Measurements from ENCODE around the gene DESI2.
"Not testable (repeated sequence)": the region's sequence is repeated elsewhere in the genome, so short reads cannot be mapped to it uniquely, and the experiment has no call there.

Gene DESI2

DNA sequence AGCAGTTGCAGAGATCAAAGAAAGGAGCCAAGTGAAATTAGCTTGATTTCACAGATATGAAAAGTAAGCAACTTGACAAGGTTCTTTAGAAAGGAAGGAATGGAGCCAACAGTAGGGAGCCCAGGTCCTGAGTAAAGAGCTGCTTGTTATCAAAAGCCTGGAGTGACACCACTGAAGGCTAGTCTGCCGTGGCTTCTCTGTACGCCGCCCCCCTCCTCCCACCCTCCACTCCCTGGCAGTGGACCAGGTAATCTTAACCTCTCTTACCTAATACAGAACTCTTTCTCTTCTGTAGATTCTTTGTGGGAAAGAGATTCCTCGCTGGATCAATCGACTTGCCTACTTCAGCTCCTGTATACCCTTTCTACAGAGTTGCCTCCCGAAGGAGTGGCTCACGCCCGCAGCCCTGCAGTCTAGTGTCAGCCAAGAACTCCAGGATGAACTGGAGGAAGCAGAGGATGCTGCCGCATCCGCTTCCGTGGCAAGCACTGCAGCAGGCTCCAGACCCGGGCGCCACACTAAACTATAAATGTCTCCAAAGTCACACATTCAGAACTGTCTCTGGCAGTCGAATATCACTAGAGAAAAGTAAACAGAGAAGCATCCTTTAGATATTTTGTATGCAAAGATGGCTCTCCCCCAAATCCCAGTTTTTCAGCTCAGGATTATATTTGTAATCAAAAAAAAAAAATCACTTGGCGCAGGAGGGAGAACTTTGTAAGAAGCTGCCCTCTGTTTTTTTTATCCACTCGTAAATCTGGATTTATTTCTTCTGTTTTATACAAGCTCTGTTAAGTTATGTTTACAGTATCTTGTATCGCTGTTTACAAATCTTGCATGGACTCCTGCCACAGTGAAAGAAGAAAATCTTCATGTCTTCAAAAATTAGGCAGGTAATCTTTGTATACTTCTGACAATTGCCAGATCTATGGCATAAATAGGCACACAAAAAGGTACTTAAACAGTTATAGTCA, 52.6 kb downstream of the DESI2 start:
- no peak for DNase-seq (ENCODE audit: low read depth)

DNA sequence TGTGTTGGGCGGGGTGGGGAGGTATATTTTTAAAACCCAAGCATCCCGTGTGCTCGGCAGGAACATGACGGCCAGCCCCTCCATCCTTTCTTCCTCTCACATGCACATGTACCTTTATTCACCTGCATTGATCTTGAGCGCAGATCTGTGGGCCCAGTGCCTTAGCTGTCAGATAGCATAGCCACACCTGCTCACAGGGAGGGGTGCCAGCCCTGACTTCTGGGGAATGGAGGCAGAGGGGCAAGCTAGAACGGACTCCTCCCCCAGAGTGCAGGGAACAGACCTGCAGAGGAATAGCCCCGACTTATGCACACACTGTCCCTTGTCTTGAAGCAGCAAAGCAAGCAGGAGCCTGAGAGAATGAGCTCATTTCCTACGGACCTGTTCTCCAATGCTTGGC, 56.1 kb downstream of the DESI2 start:
- DNase-seq (ENCODE audit: low read depth) = no peak

DNA sequence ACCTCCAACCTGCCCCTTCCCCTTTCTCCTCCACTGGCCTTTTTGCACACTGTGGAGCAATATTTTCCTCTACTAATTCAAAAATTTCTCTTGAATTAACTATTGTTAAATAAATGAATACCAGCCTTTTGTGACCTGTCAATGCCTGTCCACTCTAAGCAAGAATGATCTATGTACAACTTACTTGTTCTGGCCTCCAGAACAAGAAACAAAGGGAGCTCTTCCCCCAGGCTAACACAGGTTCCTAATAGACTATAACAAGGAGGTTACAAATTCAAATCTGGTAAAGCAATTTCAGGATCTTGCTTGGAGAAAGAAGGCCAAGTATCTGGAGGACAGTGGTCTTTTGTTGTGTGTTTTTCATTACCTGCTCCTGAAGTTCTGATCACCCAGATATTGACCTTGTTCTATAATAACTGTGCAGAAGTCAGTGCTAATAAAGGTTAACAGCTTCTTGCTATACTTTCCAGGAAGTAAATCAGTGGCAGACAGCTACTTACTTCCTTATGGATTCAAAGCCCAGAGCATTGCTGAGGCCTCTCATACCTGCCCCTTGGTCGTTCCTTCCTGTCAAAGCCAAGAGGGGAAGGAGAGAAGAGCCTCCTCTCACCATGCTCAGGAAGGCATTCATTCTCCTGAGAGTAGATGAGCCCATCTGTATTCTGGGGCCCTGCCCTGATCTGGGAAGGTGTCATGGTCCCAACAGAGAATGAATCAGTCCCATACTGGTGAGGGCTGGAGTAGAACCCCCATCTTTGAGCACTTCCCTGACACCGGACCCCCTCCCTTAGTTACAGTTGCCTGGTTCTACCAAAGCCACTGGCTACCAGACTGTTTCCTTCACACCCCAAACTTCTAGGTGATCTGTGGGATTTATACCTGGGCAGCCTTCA, 56.8 kb downstream of the DESI2 start:
- DNase-seq (ENCODE audit: low read depth) = no peak

DNA sequence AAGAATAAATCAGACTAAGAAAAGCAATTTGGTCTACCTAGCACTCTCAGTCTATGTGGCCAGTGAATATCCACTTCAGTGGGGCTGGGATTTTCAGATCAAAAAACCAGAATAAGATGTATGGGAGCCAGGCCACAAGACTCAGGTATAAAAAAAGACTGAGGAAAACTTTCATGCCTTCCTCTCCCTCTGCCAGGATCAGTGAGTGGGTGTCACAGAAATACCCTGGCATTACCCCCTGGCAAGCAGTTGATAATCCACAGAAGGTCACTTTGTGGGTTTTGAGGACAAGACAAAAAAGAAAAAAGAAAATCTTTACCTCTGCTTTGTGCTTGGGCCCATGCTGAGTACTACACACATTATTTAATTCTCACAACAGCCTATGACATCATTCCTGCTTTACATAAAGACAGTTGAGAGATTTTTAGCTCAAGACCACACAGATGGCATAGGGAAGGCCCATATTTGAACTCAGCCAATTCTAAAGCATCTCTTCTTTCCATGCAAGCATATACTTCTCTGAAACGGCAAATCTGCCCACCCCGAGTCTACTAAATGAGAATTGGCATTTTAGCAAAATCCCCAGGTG, 57.6 kb downstream of the DESI2 start:
- no peak for DNase-seq (ENCODE audit: low read depth)

GRCh38 chr1:244712669-244713068, 59.7 kb downstream of the DESI2 start:
- DNase-seq (ENCODE audit: low read depth) = no peak

DNA sequence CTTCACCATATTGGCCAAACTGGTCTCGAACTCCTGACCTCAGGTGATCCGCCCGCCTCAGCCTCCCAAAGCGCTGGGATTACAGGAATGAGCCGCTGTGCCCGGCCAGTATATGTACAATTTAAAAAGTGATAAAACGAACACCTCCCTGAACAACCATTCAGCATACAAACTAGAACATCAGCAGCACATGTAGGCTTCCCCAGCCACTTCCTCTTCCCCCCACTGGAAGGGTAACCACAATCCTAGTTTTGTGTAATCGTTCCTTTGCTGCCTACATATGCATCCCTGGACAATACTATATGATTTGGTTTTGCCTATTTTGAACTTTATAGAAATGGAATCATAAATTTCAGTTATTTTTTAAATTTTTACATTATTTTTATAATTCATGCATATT, 60.4 kb downstream of the DESI2 start:
- no peak for DNase-seq (ENCODE audit: low read depth)

- no peak for DNase-seq (ENCODE audit: low read depth)
These were observed 75.0 kb downstream of the DESI2 start for GRCh38 chr1:244727871-244728474.

DNA sequence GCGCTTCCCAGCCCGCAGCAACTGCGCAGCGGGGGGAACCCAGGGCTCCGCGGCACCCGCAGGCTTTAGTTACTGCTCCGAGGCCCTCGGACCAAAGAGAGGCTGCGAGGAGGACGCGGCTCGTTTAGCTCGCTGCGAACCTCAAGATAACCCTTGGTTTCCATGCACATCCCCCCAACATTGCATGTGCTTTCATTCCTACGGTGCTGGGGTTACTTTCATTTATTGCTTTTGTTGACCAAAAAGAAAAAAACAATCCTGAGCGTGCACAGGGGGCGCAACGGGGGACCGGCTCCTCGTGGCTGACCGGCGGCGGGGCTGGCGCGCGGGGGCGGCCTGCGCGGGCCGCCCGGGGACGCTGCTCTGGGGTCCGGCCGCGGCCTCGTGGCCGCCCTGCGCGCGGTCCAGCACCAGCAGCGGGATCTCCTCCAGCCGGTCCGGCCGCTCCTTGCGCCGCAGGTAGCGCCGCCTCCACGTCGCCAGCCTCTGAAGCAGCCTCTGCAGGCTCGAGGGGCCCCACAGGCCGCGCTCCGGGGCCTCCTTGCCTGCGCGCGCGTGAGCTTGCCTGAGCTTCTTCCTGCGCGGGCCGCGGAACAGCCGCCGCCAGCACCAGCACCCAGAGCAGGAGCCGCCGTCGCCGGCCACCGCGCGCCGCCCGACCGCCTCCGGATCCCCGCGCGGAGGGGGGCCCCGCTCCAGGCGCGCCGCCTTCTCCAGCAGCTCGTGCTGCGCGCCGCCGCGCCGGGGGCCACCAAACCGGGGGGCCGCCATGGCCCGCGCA, 77.4 kb downstream of the DESI2 start:
- peak; percentile 10 for DNase-seq (ENCODE audit: low read depth)

DNA sequence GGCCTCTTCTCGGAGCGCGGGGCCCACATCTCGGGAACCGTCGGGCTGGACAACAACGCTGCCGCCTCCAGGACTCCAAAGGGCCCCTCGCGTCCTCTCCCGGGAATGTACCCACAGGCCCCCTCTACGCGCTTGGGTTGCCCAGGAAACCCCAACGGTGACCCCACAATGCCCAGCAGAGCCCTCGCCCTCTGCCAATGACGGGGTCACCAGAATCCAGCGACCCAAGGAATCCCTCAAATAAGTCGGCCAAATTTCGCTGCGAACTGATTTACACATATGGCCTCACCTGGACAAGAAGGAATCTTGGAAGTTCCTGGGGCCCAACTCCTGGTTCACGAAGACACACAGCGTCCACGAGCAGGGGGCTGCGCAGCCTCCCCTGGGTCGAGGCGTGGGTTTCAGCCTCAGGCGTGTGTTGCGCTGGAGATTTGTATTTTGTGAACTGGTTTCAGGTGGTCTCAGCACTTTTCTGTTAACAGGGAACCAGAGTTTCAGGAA, 78.1 kb downstream of the DESI2 start:
- DNase-seq (ENCODE audit: low read depth) = no peak

- DNase-seq (ENCODE audit: low read depth) = no peak
These were observed 78.7 kb downstream of the DESI2 start for GRCh38 chr1:244731651-244732050.

GRCh38 chr1:244732851-244733450, 80.0 kb downstream of the DESI2 start:
- DNase-seq (ENCODE audit: low read depth) = no peak

DNA sequence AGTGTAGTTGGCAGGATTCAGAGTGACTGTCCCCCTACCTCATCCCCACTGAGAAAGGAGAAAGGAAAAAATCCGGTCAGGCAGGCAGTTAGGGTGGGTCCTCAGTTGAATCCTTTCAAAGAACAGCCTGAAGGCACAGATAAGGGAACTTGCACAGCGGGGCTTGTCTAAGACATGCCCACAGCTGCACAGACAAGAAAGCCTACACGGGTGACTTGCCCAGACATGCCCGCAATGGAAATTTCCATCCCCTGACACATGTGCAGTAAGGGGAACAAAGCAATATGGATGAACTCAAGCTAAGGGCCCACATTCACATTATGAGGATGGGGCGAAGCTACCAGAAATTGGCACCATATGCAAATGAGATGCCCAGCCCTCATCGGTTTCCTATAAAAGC, 82.5 kb downstream of the DESI2 start:
- DNase-seq (ENCODE audit: low read depth) = no peak

DNA sequence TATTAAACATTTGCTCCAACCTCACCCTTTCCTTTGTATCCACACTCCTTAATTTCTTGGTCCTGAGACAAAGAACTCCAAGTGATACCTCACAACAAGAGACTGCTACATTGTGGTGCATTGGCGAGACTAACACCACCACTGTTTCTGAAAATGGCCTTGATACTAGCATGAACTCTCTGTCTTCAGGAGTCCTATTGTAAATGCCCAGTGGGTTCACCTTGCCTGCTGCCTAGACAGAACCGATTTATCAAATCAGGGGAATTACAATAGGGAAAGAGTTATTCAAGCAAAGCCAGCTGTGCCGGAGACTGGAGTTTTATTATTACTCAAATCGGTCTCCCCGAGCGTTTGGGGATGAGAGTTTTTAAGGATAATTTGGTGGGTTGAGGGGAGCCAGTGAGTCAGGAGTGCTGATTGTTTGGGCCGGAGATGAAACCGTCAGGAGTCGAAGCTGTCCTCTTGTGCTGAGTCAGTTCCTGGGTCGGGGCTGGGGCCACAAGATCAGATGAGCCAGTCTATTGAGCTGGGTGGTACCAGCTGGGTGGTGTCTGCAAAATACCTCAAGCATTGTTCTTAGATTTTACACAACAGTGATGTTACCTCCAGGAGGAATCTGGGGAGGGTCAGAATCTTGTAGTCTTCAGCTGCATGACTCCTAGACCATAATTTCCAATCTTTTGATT, 83.1 kb downstream of the DESI2 start:
- no peak for DNase-seq (ENCODE audit: low read depth)

DNA sequence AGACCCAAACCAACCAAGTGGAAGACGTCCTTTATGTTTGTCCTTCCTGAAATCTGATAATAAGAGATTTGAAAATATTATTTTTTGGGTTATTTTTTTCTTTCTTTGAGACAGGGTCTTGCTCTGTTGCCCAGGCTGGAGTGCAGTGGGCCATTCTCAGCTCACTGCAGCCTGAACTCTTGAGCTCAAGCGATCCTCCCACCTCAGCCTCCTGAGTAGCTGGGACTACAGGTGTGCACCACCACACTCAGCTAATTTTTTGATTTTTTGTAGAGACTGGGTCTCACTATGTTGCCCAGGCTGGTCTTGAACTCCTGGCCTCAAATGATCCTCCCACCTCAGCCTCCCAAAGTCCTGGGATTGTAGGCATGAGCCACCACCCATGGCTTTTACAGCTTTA, 86.2 kb downstream of the DESI2 start:
- not testable (repeated sequence) for DNase-seq (ENCODE audit: low read depth)

- DNase-seq (ENCODE audit: low read depth) = not testable (repeated sequence)
These were observed 87.2 kb downstream of the DESI2 start for GRCh38 chr1:244740027-244740617.

DNA sequence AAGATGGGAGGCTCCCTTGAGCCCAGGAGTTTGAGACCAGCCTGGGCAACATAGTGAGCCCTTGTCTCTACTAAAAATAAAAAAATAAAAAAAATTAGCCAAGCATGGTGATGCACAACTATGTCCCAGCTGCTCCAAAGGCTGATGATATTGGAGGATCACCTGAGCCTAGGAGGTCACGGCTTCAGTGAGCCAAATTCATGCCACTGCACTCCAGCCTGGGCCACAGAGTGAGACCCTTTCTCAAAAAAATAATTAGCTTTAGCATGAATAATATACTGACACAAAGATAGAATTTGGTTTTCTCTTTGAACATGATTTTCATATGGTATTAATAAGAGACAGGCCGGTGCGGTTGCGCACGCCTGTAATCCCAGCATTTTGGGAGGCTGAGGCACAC, 88.8 kb downstream of the DESI2 start:
- DNase-seq (ENCODE audit: low read depth) = no peak

DNA sequence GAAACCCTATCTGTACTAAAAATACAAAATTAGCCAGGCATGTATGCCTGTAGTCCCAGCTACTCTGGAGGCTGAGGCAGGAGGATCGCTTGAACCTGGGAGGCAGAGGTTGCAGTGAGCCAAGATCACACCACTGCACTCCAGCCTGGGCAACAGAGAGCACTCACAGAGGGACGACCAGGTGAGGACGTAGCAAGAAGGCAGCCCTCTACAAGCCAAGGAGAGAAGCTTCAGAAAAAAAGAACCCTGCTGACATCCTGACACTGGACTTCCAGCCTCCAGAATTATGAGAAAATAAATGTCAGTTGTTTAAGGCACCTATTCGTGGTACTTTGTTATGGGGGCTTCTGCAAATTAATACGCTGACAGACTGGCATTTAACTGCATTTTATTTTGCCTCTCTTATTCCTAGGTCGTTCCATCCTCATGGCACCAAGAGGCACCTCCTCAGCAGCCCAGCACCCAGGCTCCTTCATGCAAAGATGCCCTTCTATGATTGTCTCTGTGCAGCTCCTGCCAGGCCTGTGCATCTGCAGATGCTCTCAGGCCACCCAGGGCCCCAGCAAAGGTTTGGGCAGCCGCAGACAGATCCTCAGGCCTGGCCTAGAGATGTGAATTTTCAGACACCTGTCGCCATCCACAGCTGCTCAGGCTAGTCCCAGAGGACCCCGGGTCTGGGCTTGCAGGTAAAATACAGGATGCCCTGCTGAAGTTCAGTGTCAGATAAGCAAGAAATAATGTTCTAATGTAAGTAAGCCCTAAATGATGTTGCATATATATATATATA, 96.5 kb downstream of the DESI2 start:
- no peak for DNase-seq (ENCODE audit: low read depth)

DNA sequence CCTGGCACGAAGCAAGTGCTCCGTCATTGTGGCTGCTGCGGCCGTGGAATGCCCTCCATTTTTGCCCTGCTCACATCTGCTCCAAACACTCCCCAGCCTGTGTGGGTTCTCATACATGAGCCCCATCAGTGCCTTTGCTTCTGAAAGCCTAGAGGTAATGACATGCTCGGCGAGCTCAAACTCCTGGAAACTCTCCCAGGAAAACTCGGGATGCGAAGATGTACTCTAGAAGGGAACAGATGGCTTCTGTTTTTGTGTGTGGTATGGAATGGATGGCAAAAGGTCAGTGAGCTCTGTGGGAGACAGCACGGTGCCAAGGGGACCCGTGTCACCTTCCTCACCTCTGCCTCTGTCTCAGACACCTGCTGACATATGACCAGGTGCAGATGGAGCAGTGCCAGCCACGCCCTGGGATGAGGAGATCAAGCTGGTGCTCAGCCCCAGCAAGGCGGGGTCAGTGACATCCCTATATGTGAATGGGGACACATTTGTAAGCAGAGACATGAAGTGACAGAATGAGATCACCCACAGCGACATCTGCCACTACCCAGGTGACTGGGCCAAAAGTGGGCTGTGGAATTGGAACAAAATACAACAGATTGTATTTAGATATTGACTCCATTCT, 98.5 kb downstream of the DESI2 start:
- no peak for DNase-seq (ENCODE audit: low read depth)

Data from stromal cell of bone marrow (primary cell).